ENCODE data around the gene CNTN5.
A peak's percentile ranks its signal among the peaks of the same experiment; 100 is the strongest.

The CNTN5 gene

DNA sequence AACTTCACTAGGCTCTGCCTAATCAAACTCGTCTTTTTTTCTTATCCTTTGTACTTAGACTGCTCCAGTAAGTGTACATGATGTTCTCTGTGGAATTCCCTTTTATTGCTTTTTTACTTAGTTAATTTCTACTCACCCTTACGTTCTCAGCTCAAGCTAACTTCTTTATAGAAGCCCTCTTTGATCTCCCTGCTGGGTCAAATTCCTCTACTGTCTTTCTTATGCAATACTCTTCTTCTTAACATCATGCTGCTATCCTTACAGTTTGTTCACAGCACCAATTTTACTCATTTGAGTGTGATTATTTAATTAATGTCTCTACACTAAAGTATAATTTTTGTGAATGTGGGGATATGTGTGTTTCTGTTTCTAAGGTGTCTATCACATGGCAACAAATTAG is 498.3 kb downstream of the CNTN5 start:
- DNase-seq (ENCODE audit: low spot score) = no peak

DNA sequence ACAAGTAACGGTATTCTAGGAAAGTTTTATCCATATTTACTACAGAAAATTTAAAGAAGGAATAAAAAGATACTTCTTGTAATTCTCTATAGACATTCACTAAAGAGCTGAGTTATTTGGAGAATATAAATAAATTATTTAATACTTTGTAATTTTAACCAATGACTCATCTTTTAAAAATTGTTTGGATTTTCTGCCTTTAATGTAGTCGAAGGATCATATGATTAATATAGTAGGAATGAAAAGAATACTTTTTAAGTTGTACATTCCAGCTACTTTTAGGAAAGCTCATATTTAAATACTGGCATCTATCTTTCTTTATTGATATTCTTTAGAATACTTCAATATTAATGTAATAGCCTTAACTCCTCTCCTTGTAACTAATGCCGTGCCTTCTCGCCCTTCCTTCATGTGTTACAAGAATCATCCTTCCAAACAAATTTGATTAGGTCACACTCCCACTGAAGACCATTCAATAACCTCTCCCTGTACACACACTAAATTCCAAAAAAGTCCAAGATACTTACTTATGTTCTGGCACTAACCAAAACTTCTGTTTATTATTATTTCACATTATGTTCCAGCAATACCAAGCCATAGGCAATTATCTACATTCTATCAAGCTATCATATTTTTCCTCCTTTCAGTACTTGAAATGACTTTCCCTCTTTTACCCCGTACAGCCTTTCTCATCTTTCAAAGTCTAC is 501.9 kb downstream of the CNTN5 start:
- DNase-seq (ENCODE audit: low spot score) = no peak

DNA sequence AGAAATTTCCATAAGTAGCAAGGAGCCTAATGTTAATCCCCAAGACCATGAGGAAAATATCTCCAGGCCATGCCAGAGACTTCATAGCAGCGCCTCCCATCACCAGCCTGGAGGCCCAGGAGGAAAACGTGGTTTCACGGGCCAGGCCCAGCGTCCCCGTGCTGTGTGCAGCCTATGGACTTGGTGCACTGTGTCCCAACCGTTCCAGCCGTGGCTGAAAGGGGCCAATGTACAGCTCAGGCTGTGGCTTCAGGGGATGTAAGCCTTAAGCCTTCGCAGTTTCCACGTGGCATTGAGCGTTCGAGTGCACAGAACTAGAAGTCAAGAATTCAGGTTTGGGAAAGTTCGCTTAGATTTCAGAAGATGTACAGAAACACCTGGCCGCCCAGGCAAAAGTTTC is 510.7 kb downstream of the CNTN5 start:
- no peak for DNase-seq (ENCODE audit: low spot score)

DNA sequence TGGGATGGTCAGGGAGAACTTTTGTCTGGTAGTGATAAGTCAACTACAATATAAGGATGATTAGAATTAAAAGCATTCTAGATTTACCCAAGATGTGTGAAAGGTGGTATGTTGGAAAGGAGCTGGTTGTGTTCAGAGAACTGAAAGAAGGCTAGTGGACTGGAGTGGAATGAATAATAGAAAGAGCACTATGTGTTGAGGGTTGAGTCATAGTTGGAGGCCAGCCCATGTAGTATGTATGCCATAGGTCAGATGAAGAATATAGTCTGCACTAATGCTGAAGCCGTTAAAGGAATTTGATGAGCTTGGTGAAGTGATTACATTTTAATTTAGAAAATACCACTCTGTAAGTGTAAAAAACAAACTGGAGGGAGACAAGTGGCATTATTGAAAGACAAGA is 514.1 kb downstream of the CNTN5 start:
- DNase-seq (ENCODE audit: low spot score) = no peak

DNA sequence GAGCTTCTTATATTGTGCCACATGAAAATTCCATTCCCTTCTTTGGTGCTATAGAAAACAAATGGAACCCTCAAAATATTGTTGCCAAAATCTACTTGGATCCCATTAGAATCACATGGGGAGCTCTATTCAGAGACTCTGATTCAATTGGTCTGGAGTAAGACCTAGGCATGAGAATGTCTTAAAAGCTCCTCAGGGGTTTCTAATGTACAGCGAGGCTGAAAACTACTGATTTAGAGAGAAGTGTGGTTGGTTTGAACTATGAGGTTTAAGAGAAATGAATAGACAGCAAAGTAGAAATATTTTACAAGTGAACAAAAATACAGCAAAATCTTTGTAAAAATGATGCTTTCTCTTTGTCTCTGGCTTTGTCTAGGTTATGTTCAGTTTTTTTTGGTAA is 514.7 kb downstream of the CNTN5 start:
- DNase-seq (ENCODE audit: low spot score) = no peak

DNA sequence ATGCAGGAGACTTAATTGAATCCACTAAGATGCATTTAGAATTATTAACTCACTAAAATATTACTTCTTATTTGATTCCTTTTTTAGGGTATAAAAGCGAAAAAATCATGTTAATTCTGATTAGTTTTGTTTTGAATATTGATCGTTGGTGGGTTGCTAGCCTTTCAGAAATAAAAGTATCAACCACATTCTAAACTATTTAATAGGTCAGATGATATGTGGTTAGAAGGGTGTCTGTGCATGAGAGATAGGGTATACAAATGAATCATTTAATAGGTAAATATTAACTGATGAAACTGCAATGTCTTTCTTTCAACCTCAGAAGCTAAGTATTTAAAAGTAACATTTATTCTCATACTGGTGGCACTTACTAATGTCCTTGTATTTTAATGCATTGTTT is 515.1 kb downstream of the CNTN5 start:
- peak; percentile 28 for DNase-seq (ENCODE audit: low spot score)

DNA sequence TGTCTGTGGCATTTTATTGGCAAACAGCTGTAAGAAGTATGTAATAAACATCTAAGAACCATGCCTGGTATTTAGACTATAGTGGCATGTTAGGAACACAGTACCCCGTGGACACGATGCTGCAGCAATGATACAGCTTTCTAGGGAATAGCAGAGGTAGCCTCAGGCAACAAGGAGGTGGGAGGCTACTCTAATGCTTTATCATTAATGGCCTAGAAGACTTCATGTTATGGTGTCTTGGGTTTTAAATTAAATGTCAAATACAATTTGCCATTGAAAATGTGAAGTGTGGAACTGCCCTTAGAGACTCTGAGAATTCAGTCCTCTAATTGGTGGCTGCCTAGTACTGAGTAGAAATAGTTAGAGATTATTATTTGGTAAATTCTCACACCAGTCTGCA is 516.9 kb downstream of the CNTN5 start:
- DNase-seq (ENCODE audit: low spot score) = no peak

DNA sequence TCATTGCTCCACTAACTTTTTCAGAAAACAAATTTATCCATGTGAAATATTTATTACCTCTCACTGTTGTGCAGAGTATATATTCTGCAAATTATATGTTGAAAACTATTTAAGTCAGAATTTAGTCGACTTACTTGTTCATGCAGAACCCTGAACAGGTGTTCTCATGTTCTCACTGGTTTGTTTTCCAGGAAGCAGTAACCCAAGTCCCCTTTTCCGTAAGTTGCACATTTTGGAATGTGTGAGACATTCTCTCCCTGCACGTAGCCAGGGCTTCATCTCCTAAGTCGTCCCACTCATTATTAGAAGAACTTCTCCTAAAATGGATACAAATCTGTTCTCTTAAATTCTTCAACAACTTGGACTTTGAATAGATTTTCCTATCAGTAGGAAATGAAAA is 524.9 kb downstream of the CNTN5 start:
- DNase-seq (ENCODE audit: low spot score) = no peak

DNA sequence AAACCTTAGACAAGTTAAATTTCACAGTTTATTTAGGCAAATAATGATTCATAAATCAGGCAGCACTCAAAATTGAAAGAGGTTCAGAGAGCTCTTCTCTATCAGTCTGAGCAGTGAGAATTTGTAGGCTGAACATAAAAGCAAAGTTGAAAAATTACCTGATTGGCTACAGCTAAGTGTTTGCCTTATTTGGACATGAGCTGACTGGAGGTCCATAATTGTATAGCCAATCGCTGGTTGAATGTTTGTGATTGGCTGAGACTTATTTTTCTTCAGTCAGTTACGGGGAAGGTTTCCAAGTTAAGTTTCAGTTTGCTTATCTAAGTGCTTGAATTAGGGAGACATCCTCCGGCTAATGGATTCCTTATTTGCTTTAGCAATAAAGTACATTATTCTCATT is 527.5 kb downstream of the CNTN5 start:
- DNase-seq (ENCODE audit: low spot score) = no peak

DNA sequence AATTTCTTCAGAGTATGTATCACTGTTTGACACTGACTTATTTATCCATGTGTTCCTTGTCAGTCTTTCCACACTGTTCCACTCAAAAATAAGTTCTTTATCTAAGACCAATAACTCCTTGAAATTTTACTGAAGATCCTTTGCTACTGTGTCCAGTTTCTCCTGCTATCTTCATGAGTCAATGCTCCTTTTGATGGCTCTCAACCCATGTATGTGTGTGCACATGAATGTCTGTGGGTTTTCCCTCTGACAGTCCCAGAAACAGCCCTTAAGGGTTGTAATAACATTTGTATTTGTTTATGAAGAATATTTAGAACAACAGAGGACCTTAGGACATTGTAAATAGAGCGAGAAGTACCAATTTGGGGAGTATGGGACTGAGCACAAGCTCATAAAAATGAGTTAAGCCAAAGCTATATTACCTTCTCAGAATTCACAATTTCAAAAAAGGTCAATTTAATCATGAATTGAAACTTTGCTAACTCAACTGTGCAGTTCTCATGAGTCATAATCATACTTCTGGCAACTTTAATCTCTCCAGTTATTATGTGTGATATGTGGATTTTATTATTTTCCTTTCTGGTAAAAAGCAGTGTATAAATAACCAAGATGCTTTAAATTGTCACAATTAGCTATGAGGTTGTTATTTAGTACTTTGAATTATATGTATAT is 533.6 kb downstream of the CNTN5 start:
- DNase-seq (ENCODE audit: low spot score) = peak; percentile 3

DNA sequence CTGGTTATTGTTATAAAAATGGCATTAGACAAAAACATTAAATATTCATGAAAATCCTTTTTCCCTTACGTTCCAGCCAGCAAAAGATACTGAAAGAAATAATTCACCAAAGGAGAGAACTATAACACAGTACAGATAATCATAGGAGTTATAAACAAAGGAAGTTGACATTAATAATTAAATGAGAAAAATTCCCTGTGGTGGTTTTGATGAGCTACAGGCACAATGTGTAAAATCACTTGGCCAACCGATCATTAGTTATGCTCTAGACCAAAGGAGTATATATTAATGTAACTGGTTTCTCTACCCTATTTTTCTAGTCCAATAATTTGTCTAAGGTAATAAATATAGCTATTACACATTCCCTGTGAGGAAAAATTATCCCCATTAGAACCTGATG is 534.7 kb downstream of the CNTN5 start:
- DNase-seq (ENCODE audit: low spot score) = no peak

DNA sequence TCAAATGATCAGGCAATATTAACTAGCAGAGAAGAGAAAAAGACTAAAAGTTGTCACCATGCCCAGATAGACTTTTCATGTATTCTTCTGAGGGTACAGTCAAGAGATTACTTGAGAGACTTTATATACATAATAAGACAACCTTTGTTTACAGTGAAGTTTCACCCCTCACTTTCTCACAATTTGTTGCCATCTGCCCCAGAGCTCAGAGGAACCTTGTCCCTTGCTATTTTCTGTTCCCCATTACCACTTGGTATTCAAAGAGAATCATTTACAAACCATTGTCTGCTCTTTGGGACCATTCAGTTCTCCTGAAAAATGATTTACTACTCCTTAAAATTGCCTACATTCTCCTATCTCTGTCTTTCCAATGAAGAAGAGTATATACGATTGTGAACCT is 544.6 kb downstream of the CNTN5 start:
- DNase-seq (ENCODE audit: low spot score) = no peak

DNA sequence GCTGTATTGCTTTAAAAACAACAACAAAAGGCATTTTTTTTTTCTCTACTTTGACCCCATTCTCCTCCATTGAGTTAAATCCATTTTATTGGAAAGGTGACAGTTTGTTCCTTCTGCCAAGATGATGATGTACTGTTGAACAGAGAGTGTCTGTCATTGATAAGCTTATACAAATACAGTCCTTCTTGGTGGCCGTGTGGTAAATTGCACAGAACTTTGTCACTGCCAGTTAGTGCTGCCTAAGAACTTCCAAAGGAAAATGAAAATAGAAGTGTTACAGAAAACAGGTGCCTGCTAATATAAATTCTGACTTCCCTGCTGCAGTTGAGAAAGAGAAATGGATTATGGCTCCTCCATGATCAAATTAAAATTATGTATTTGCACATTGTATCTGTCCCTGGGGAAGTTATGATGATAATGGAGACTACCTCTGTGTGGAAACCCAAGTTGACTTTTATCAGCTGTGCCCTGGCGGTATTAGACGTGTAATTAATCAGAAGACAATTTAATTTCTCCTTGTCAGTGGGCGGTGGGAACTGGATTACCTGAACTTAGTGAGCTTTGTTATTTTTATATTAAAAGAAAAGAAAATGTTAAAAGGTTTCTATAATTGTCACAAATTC is 546.7 kb downstream of the CNTN5 start:
- DNase-seq (ENCODE audit: low spot score) = no peak

DNA sequence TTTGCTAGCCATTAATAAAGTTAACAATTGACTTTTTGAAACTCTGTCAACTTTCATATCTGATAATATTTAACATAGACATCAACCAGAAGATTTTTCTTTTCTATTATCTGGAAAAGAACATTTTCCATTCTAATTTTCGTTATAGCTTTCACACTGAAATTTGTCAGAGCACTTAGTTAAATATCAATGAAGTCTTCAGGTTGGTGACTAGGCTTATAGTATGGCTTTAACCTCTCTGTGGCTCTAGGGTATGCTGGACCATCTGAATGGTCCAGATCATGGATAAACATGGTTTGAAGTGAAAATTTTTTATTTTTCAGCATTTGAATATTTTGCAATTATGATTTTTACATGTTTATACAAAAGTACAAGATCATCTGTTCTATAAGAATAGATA is 548.1 kb downstream of the CNTN5 start:
- DNase-seq (ENCODE audit: low spot score) = no peak

DNA sequence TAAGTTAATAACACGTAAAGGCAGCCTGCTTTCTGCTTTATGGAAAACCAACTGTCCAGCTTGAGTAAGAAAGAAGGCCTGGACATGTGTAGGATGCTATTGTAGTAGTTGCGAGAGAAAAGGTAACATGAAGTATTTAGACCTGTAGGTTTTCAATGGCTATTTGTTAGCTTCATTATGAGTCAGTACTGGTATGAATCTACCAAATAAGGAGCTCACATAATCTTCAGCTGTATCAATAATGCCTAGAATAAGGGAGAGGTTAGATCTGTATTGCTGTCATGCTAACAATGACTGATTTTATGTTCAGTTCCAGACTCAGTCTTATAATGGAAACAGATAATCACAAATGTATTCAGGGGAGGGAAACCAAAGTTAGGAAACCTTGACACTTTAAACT is 550.3 kb downstream of the CNTN5 start:
- DNase-seq (ENCODE audit: low spot score) = no peak

DNA sequence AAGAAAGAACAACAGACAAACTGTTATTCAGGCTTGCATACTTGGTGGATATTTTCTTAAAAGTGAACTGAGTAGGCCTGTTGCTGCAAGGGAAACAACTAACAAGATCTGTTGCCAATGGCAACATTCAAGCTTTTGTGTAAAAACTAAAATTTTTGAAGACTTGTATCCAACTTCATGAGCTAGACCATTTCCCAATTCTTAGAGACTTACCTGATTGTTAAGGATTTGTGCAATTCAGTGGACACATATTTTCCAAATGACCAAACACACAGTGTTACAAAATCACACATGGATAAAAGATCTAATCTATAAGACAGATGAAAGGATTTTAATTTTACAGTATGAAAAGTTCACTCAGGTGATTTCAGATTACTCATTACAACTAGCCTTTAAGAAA is 564.1 kb downstream of the CNTN5 start:
- DNase-seq (ENCODE audit: low spot score) = no peak

DNA sequence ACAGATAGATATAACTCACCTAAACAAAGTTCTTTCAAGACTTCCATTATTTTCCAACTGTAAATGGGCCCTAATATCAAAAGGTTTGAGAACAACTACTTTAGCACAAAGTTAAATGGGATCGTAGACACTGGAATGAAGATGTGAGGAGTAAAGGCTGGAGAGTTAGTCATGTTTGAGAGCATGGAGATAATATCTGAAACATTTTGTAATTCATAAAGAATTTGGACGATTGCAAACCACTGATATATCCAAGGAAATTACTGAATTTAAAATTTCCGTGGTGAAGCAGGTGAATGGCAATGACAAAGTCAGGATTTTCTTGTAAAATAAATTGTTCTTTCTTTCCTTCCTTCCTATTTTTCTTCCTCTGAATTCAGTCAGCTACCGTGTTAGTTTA is 564.9 kb downstream of the CNTN5 start:
- no peak for DNase-seq (ENCODE audit: low spot score)

DNA sequence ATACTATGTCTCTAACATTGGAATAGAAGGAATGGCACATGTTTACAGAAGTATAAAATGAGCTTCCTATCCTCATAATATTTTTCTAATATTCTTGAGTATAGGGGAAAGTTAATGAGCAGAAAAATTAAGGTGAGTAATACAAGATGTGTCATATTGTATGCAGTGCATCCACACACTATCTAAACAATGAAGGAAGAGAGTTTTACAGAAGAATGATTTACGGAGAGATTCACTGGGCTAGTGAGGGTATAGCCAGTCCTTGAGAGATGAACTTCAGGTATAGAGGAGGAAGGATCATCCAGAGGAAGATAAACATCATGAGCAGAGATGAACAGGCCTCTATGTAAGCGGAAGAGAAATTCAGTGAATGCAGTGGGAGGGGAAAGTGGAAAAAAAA is 569.0 kb downstream of the CNTN5 start:
- no peak for DNase-seq (ENCODE audit: low spot score)

DNA sequence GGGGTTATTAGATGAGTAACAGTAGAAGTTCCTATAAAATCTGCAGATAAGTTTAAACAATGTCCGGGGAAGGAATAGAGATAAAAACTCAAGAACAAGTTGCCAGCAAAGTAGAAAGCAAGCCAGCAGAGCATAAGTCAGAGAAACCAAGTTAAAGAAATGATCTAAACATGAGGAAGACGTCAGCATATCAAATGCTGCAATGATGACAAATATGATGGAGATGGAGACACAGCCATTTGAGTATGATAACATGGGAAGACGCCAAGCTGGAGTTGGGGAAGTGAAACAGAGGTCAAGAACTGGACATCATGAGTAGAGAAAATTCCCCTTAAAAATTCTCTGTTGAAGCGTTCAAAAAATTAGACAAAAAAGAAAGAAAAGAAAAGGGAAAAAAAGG is 571.5 kb downstream of the CNTN5 start:
- DNase-seq (ENCODE audit: low spot score) = no peak

DNA sequence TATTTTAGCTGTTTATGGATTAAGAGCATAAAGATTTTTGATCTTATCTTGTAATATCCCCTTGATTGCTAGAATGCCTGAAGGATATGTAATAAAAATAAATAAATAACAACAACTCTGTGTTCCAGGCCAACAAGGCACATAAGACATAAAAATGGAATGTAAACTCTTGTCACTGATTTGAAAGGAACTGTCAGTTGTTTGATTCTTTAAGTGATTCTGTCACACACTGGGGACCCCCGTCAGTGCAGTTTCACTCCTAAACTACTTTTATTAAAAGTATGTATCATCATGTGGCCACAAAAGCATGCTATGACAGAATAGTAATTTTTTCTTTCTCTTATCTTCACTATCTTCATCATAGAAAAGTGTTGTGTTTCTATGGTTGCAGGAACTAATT is 572.4 kb downstream of the CNTN5 start:
- DNase-seq (ENCODE audit: low spot score) = no peak

DNA sequence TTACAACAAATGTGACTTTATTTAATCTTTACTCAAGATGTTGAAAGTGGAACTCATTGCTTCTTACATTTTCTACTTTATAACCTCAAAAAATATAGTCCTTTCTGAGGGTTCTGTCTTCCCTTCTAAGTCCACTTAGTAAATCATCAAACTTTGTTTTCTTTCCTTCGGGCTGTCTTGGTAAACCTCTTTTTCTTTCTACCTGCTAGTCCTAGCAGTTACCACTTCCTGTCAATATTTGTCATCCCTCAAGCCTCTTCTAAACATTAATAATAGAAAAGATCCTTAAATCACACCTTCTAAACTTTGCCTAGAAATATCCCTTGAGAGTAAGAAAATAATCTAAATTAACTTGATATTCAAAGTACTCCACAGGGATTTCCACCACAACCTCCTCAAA is 580.4 kb downstream of the CNTN5 start:
- DNase-seq (ENCODE audit: low spot score) = no peak

DNA sequence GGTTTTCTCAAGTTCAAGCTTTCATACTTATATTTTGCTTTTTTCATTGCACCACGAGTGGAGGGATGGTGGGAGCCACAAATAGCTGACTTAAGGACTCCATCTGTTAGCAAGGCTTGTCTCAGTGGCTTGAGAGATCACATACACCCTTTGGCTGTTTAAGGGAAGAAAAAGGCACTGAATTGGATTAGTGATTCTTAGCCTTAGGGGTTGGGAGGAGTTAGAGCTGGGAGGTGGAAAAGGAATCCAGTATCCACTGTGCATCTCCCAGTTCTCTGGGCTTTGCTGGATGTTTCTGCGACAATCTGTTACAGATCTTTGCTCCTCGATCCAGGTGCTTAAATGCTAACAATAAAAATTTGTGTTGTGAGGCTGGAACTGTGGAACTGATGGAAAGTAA is 593.6 kb downstream of the CNTN5 start:
- no peak for DNase-seq (ENCODE audit: low spot score)

DNA sequence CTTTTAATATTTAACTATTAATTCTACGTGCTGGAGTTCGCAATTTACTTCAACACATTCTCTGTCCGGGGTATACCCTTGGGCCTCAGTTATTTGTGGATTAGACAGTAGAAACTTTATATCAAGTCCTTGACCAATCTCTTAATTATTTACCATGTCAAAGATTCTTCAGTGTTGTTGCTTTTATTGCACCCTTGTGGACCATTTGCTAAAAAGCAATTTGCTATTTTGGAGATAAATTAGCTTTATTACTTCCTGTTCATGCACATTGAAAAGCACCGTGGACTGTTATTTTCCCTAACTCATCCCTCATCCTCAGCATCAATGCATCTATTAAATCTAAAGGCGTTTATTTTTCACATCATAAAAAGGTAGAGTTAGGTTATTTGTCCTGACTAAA is 609.9 kb downstream of the CNTN5 start:
- DNase-seq (ENCODE audit: low spot score) = no peak

DNA sequence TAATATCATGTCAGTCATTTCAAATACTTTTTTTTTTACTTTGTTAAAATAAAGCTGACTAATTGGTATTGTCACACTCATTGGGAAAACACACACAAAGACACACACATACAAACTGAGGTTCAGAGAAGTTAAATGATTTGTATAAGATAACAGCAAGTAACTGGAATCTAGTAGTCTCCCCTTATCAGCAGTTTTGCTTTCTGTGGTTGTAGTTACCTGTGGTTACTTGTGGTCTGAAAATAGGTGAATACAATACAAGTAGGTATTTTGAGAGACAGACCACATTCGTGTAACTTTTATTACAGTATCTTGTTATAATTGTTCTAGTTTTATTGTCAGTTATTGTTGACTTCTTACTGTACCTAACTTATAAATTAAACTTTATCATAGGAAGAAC is 610.9 kb downstream of the CNTN5 start:
- DNase-seq (ENCODE audit: low spot score) = no peak
